GM21529 (cell line): ENCODE data around the gene TRAPPC2.
A peak's percentile ranks its signal among the peaks of the same experiment; 100 is the strongest.
"Not testable (repeated sequence)": the region's sequence is repeated elsewhere in the genome, so short reads cannot be mapped to it uniquely, and the experiment has no call there.

Source experiments
- ATAC-seq: cut with Tn5 transposase; IDR thresholded peaks from one replicate; pipeline ENCODE4 v1.9.1; 2021; ENCODE audit not compliant: unreplicated experiment

TRAPPC2 gene

GRCh38 chrX:13699183-13699826 is 35.1 kb downstream of the TRAPPC2 start:
- peak; percentile 49 for ATAC-seq

- ATAC-seq = no peak
Observed at GRCh38 chrX:13698432-13698831, 36.0 kb downstream of the TRAPPC2 start.

- no peak for ATAC-seq
Observed at GRCh38 chrX:13697976-13698375, 36.4 kb downstream of the TRAPPC2 start.

GRCh38 chrX:13697455-13697854 is 37.0 kb downstream of the TRAPPC2 start:
- peak; percentile 46 for ATAC-seq

GRCh38 chrX:13695601-13696115 is 38.8 kb downstream of the TRAPPC2 start:
- ATAC-seq = no peak

GRCh38 chrX:13694983-13695382 is 39.4 kb downstream of the TRAPPC2 start:
- no peak for ATAC-seq

- ATAC-seq = no peak
Observed at GRCh38 chrX:13694359-13694758, 40.1 kb downstream of the TRAPPC2 start.

- no peak for ATAC-seq
Observed at GRCh38 chrX:13693341-13693961, 41.0 kb downstream of the TRAPPC2 start.

- ATAC-seq = no peak
Observed at GRCh38 chrX:13692771-13693231, 41.6 kb downstream of the TRAPPC2 start.

- ATAC-seq = no peak
Observed at GRCh38 chrX:13691841-13692371, 42.5 kb downstream of the TRAPPC2 start.

- no peak for ATAC-seq
Observed at GRCh38 chrX:13690836-13691235, 43.6 kb downstream of the TRAPPC2 start.

- ATAC-seq = no peak
Observed at GRCh38 chrX:13689741-13690211, 44.6 kb downstream of the TRAPPC2 start.

- ATAC-seq = peak; percentile 78
Observed at GRCh38 chrX:13688958-13689740, 45.3 kb downstream of the TRAPPC2 start, which contains the start of gene RAB9A. TSS of gene RAB9A (plus strand) at chrX:13689128. CDS start at chrX:13708747, 19,619 bp downstream.

- no peak for ATAC-seq
Observed at GRCh38 chrX:13688384-13688957, 45.9 kb downstream of the TRAPPC2 start.

GRCh38 chrX:13687203-13687602 is 47.2 kb downstream of the TRAPPC2 start:
- no peak for ATAC-seq

- peak; percentile 20 for ATAC-seq
Observed at GRCh38 chrX:13685126-13685763, 49.2 kb downstream of the TRAPPC2 start.

GRCh38 chrX:13684361-13684760 is 50.1 kb downstream of the TRAPPC2 start:
- no peak for ATAC-seq

GRCh38 chrX:13681595-13681994 is 52.8 kb downstream of the TRAPPC2 start:
- ATAC-seq = no peak

- ATAC-seq = not testable (repeated sequence)
Observed at GRCh38 chrX:13679700-13680099, 54.7 kb downstream of the TRAPPC2 start.

GRCh38 chrX:13676885-13677284 is 57.5 kb downstream of the TRAPPC2 start:
- ATAC-seq = no peak
